Erythroblast (primary cell): ENCODE measurements around the gene PLA2G3.

ENCODE experiments used
- GATA1 ChIP-seq: IDR thresholded peaks from 2 replicates; pipeline ENCODE4 v1.6.1; 2011; ENCODE audit warnings: low read depth, mild to moderate bottlenecking, control low read depth, low read length, moderate library complexity
- POLR2A ChIP-seq: IDR thresholded peaks from 2 replicates; pipeline ENCODE4 v1.6.1; 2011; ENCODE audit warnings: mild to moderate bottlenecking, low read length

- TF ChIP-seq POLR2A (no peak), GATA1 (no peak)
Observed at GRCh38 chr22:31095637-31096249, 44.6 kb downstream of the PLA2G3 start.
